NT2/D1 (cell line): ENCODE measurements around the gene NATD1.

Source experiments
- DNase-seq: peaks from one replicate; pipeline ENCODE4 v3.0.0-alpha.2; 2011; ENCODE audit warnings: low read depth, low spot score
- H3K27me3 ChIP-seq: 2 replicates; pipeline ENCODE4 v1.6.0; 2011; ENCODE audit warnings: mild to moderate bottlenecking; ENCODE audit not compliant: insufficient read length, insufficient read depth
- H3K36me3 ChIP-seq: 2 replicates; pipeline ENCODE4 v1.6.1; 2011; ENCODE audit warnings: mild to moderate bottlenecking, low read length, mixed read lengths; ENCODE audit not compliant: insufficient read depth, insufficient read length
- H3K4me1 ChIP-seq: 2 replicates; pipeline ENCODE4 v1.5.1; 2011; ENCODE audit not compliant: insufficient read depth, insufficient read length
- H3K4me3 ChIP-seq: 2 replicates; pipeline ENCODE4 v1.5.1; 2011; ENCODE audit warnings: low read depth; ENCODE audit not compliant: insufficient read length
- H3K9ac ChIP-seq: 2 replicates; pipeline ENCODE4 v1.6.0; 2011; ENCODE audit warnings: low read depth; ENCODE audit not compliant: insufficient read length
- H3K9me3 ChIP-seq: 2 replicates; pipeline ENCODE4 v1.5.1; 2011; ENCODE audit warnings: mild to moderate bottlenecking, low read length; ENCODE audit not compliant: insufficient read depth
- SUZ12 ChIP-seq: IDR thresholded peaks from 2 replicates; pipeline ENCODE4 v1.6.1; 2011; ENCODE audit not compliant: insufficient read length, insufficient read depth; ENCODE audit errors: extremely low read depth
- YY1 ChIP-seq: IDR thresholded peaks from 2 replicates; pipeline ENCODE4 v1.6.1; 2011; ENCODE audit not compliant: insufficient read length, insufficient read depth
- ZNF274 ChIP-seq: IDR thresholded peaks from 2 replicates; pipeline ENCODE4 v1.6.1; 2011; ENCODE audit warnings: mild to moderate bottlenecking, low read depth, low read length

The NATD1 gene

DNA sequence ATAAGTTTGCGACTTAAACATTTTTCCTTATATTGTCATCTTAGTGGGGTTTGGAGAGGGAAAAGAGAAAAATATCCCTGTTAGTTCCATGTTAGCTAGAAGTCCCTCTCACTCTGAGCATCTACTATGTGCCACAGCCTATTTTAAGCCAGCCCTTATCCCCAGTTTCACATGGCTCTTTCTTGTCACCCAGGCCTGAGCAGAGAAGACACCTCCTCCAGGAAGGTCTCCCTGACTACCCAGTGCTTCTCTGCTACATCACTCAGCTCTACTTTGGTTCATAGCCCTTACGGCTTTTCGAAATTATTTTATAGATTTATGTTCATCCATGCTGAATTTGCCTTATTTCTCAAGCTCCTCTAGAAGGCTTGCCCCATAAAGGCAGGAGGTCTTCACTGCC lies 24.1 kb upstream of the NATD1 start:
- no peak for DNase-seq
- Histone ChIP-seq H3K4me3 (no peak overlapping the region), H3K4me1 (peaks cover 3% of the 10 kb centered on the region), H3K27me3 (peaks cover 43% of the 10 kb centered on the region), H3K9me3 (no peaks in the 10 kb centered on the region), H3K9ac (no peak overlapping the region), H3K36me3 (no peaks in the 10 kb centered on the region)
- TF ChIP-seq SUZ12: no peak
- TF ChIP-seq ZNF274: no peak
- no peak for TF ChIP-seq YY1

DNA sequence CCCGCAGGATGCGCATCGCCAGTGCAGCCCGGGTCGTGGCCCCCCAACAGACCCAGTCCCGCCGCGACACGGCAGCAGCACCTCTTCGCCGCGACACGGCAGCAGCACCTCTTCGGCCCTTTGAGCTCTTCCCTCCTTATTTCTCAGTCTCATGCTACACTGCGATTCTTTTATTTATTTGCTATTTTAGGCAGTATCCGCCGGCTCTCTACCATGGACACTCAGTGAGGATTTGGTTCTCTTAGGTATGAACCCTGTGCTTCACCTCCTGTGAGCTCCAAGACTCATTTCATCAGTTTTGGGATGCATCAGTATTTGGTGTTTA lies 23.0 kb upstream of the NATD1 start:
- H3K27me3 ChIP-seq: peaks cover 38% of the 10 kb centered on the region
- TF ChIP-seq ZNF274: no peak
- TF ChIP-seq SUZ12: no peak
- TF ChIP-seq YY1: no peak
- H3K4me1 ChIP-seq: peaks cover 3% of the 10 kb centered on the region
- H3K36me3 ChIP-seq: no peaks in the 10 kb centered on the region
- no peak for DNase-seq
- H3K4me3 ChIP-seq: peak overlapping the region; percentile 26
- no peak overlapping the region for H3K9ac ChIP-seq
- no peaks in the 10 kb centered on the region for H3K9me3 ChIP-seq

DNA sequence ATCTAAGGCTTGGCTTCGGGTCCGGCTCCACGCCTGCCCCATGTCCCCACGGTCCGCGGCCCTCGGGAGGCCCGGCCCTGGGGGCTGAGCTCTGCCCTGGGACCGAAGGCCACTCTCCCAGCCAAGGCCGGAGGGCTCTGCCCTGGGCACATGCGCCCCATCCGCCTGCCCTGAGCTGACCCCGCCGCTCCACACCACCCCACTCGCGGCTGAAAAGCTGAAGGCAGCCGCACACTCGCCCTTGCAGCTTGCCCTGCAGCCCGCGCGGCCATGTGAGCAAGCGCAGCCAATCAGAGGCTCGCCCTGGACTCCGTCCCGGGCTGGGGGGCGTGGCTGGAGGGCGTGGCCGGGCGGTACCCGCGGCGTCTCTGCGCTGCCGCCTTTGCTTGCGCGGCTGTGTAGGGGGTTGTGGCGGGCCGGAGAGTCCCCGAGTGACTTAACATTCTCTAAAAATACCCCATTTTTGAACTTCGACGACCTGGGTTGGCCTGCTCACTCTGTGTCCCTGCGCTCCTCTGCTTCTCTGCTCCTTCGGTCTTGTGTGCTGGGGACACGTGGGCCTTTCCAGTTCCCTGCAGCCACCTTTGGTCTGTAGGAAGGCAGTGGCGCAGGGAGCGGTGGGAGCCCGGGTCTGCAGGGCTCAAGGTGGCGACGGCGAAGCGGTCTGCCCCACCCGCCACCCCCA lies 22.5 kb upstream of the NATD1 start:
- H3K4me1 ChIP-seq: peaks cover 3% of the 10 kb centered on the region
- peak overlapping the region; percentile 58 for H3K4me3 ChIP-seq
- DNase-seq: peak; percentile 59
- H3K36me3 ChIP-seq: no peaks in the 10 kb centered on the region
- H3K9ac ChIP-seq: peak overlapping the region; percentile 85
- H3K27me3 ChIP-seq: peaks cover 38% of the 10 kb centered on the region
- TF ChIP-seq ZNF274: no peak
- TF ChIP-seq YY1: no peak
- TF ChIP-seq SUZ12: no peak
- no peaks in the 10 kb centered on the region for H3K9me3 ChIP-seq

DNA sequence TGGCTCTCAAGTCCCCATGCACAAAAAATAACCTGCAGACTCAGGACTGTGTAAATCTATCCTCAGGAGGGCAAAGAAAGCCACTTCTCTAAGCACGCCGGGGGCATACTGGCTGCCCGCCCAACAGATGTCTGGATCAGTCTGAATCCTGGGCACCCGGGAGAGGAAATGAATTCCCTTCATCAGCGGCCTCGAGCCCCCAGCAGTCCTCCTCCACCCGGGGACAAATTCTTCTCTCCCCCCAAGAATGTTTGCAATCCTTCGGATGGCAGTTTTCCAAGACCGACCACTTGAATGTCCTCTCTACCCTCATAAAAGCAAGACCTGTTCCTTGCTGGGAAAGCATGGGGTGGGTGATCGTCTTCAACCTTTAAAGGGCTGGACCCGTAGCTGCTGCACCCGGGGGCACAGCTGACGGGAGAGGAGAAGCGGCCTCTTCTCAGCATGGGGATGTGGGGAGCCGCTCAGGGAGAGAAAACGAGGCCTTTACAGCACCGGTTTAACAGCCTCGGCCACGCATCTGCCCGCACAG lies 21.9 kb upstream of the NATD1 start:
- no peak for DNase-seq
- TF ChIP-seq YY1 (no peak), SUZ12 (no peak), ZNF274 (no peak)
- H3K9me3 ChIP-seq: no peaks in the 10 kb centered on the region
- peaks cover 38% of the 10 kb centered on the region for H3K27me3 ChIP-seq
- peak overlapping the region; percentile 85 for H3K9ac ChIP-seq
- peak overlapping the region; percentile 58 for H3K4me3 ChIP-seq
- no peaks in the 10 kb centered on the region for H3K36me3 ChIP-seq
- H3K4me1 ChIP-seq: peaks cover 3% of the 10 kb centered on the region

DNA sequence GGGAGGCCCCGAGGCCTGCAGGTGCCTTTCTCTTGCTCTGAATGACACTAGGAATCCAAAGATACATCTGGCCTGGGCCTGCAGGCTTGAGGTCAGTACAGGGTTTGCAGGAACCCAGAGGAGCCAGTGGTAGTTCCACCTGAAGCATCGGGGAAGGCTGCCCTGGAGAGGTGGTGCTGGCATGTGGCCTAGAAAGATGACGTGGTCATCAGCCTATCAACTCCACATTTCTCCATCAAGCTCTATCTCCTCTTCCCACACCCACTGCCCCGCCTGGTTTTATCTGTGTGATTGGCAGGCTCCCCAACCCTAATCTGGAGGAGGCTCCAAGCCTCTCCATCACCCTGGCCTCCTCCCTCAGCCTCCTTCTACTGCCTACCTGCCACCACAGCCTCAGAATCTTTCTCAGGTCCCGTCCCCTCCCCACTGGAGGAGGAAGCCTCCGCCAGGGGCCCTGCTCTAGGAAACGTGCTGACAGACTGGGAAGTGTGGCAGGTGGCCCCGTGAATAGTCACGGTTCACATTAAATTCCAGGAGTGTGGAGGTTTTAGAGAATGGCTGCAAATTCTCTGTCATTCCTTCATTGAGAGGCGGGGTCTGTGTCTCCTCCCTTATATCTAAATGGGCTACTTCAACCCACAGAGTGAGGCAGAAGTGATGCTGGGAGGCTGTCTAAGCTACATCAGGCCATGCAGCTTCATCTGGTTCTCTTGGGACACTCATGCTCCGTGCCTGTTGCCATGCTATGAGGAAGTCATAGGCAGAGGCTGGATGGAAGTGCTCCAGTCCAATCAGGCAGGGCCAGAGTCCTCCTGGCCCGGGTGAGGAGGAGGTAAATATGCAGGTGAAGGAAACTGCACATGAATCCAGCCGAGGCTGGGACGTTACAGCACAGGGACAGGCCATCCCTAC lies 19.9 kb upstream of the NATD1 start:
- H3K9ac ChIP-seq: no peak overlapping the region
- peaks cover 31% of the 10 kb centered on the region for H3K27me3 ChIP-seq
- TF ChIP-seq SUZ12 (no peak), ZNF274 (no peak), YY1 (no peak)
- H3K36me3 ChIP-seq: no peaks in the 10 kb centered on the region
- H3K9me3 ChIP-seq: no peaks in the 10 kb centered on the region
- no peak for DNase-seq
- H3K4me1 ChIP-seq: peaks cover 3% of the 10 kb centered on the region
- no peak overlapping the region for H3K4me3 ChIP-seq

DNA sequence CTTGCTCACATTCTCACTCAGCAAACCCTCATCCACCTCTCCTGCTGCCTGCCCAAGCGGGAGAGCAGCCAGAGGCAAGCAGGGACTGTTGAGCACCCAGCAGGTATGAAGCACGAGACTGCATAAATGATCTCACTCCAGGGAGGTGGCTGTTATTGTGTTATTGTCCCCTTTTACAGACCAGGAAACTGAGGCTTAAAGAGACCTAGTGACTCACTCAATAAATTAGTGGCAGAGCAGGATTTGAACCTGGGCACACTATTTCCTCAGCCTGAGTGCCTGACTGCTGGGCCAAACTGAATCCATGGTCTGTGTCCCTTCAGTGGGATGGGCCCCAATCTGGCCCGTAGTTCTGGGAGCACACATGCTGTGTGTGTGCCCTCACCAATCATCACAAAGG lies 19.0 kb upstream of the NATD1 start:
- Histone ChIP-seq H3K9me3 (no peaks in the 10 kb centered on the region), H3K36me3 (no peaks in the 10 kb centered on the region), H3K4me1 (peaks cover 3% of the 10 kb centered on the region), H3K9ac (no peak overlapping the region), H3K4me3 (no peak overlapping the region), H3K27me3 (peaks cover 28% of the 10 kb centered on the region)
- TF ChIP-seq YY1: no peak
- TF ChIP-seq SUZ12: no peak
- DNase-seq: no peak

DNA sequence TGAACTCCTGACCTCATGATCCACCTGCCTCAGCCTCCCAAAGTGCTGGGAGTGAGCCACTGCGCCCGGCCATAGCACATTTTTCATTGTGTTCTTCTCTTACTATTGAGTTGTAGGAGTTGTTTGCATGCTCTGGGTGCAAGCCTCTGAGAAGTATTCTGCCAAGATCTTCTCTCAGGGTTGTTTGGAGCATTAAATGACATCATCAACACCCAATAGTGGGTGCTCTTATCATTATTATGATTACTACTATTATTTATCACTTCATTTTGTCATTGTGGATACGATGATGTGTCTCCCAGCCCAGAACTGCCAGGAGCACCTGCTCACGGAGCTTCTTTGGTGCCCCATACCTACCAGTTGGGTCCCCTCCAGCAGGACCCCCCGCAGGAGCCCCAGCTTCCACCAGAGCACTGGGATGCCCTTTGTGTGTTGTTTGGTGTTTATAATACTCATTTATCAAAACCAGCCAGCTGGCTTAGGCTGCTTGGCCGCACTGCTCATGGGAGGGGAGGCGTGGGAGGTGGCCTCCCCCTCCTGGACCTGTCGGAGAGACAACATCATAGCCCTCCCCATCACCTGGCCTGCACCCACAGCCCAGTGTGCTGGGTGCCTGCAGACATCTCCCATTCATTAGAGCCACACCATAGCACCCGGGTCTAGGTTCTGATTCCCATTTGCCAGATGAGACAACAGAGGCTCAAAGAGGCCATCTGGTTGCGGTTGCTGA lies 18.4 kb upstream of the NATD1 start:
- DNase-seq: no peak
- Histone ChIP-seq H3K9me3 (no peaks in the 10 kb centered on the region), H3K4me3 (no peak overlapping the region), H3K4me1 (peaks cover 3% of the 10 kb centered on the region), H3K27me3 (peaks cover 22% of the 10 kb centered on the region), H3K36me3 (no peaks in the 10 kb centered on the region), H3K9ac (no peak overlapping the region)
- no peak for TF ChIP-seq SUZ12
- TF ChIP-seq YY1: no peak
- no peak for TF ChIP-seq ZNF274
